Keratinocyte (primary cell): ENCODE results near the gene FNTB. TPM values are rescaled to one million over a fixed set of nuclear protein-coding genes. Genes with fewer than 3 reads are reported as not detected.

Source experiments
- DNase-seq: peaks from one replicate; pipeline ENCODE4 v3.0.0-alpha.2; 2011; ENCODE audit warnings: low read depth, missing footprints, low spot score
- FAIRE-seq: peaks from 2 replicates; lab custom pipeline; 2011; peaks lifted over from hg19 to GRCh38; lab: Jason Lieb, UNC
- H2AFZ ChIP-seq: 2 replicates; pipeline ENCODE4 v1.6.0; 2012; ENCODE audit warnings: low read length, control low read depth, inconsistent platforms; ENCODE audit not compliant: control insufficient read depth
- H3K27ac ChIP-seq: 2 replicates; pipeline ENCODE4 v1.5.1; 2011; ENCODE audit warnings: low read length; ENCODE audit not compliant: control insufficient read depth, insufficient read depth
- H3K27me3 ChIP-seq: 3 replicates; pipeline ENCODE4 v1.6.0; 2011; ENCODE audit warnings: low read length; ENCODE audit not compliant: control insufficient read depth, insufficient read depth; ENCODE audit errors: extremely low read depth
- H3K36me3 ChIP-seq, 2 experiments: 2 replicates in 1 of 2; 3 replicates in 1 of 2; pipeline ENCODE4 v1.5.1; 2011; ENCODE audit warnings: low read length in 2 of 2, mild to moderate bottlenecking in 1 of 2; ENCODE audit not compliant: control insufficient read depth in 2 of 2, insufficient read depth in 2 of 2; ENCODE audit errors: extremely low read depth in 1 of 2
- H3K4me1 ChIP-seq: 3 replicates; pipeline ENCODE4 v1.5.1; 2011; ENCODE audit warnings: low read length; ENCODE audit not compliant: control insufficient read depth, insufficient read depth; ENCODE audit errors: extremely low read depth
- H3K4me2 ChIP-seq: 3 replicates; pipeline ENCODE4 v1.6.0; 2011; ENCODE audit warnings: low read depth, low read length; ENCODE audit not compliant: control insufficient read depth, insufficient read depth; ENCODE audit errors: extremely low read depth
- H3K4me3 ChIP-seq, 3 experiments: fragments of 200-600 bp in 1 of 3; sonication (generic) in 1 of 3; 2 replicates in 2 of 3; 3 replicates in 1 of 3; pipeline ENCODE4 v1.5.1; 2011 to 2016; ENCODE audit warnings: low read length in 3 of 3, mild to moderate bottlenecking in 3 of 3, control low read depth in 2 of 3, inconsistent platforms in 1 of 3, low read depth in 1 of 3, mixed read lengths in 1 of 3, mixed run types in 1 of 3, moderate library complexity in 1 of 3; ENCODE audit not compliant: control insufficient read depth in 2 of 3, insufficient read depth in 2 of 3; ENCODE audit errors: extremely low read depth in 1 of 3
- H3K79me2 ChIP-seq: 2 replicates; pipeline ENCODE4 v1.6.0; 2012; ENCODE audit warnings: low read length; ENCODE audit not compliant: control insufficient read depth, insufficient read depth
- H3K9ac ChIP-seq: 3 replicates; pipeline ENCODE4 v1.6.0; 2011; ENCODE audit warnings: low read length; ENCODE audit not compliant: control insufficient read depth, insufficient read depth; ENCODE audit errors: extremely low read depth
- H3K9me1 ChIP-seq: 3 replicates; pipeline ENCODE4 v1.6.0; 2011; ENCODE audit warnings: low read length; ENCODE audit not compliant: control insufficient read depth, insufficient read depth; ENCODE audit errors: extremely low read depth
- H3K9me3 ChIP-seq: 2 replicates; pipeline ENCODE4 v1.5.1; 2012; ENCODE audit warnings: low read depth, low read length; ENCODE audit not compliant: control insufficient read depth
- H4K20me1 ChIP-seq: 3 replicates; pipeline ENCODE4 v1.6.0; 2011; ENCODE audit warnings: low read length; ENCODE audit not compliant: control insufficient read depth, insufficient read depth; ENCODE audit errors: extremely low read depth
- EZH2 ChIP-seq: IDR thresholded peaks from one replicate; pipeline ENCODE4 v1.6.1; 2012; ENCODE audit warnings: inconsistent platforms, mild to moderate bottlenecking, low read length, moderate library complexity
- dilution Hi-C: fragments of 300-500 bp; cut with MboI; formaldehyde crosslinking; loops from one replicate; pipeline ENCODE4 v1.7.0; 2020; ENCODE audit warnings: low sequenced_read_pairs; ENCODE audit not compliant: extremely low pct_ligation_motif_present
- polyA plus RNA-seq, 5 experiments: library from polyadenylated mRNA; depleted of rRNA in 3 of 5; stranded (reverse) in 3 of 5; stranded (forward) in 1 of 5; unstranded in 1 of 5; fragments of >200 nt; gene quantifications; 1 replicate in 1 of 5; 2 replicates in 3 of 5; 3 replicates in 1 of 5; pipeline versions ENCODE4 v1.2.1 to v1.2.3, GENCODE V29; 2011 to 2012; ENCODE audit warnings: missing spikeins in 2 of 5, low read depth in 1 of 5, low replicate concordance in 1 of 5
- TF ChIP-seq, protein P1 (sequence below), 3 experiments: IDR thresholded peaks in 1 of 3; conservative IDR thresholded peaks in 1 of 3; optimal IDR thresholded peaks in 1 of 3; 2 replicates in 2 of 3; 3 replicates in 1 of 3; pipeline versions ENCODE3 to v1.5.1; 2011; ENCODE audit warnings: low read length in 3 of 3, mild to moderate bottlenecking in 3 of 3, moderate library complexity in 2 of 3, control low read depth in 1 of 3, inconsistent platforms in 1 of 3; ENCODE audit not compliant: insufficient read depth in 2 of 3; ENCODE audit errors: extremely low read depth in 1 of 3

Gene FNTB
- polyA plus RNA-seq, 1 donor (not counting 4 experiments of a cell fraction or from before 2014, with no cell fraction given): 10.1 TPM

DNA sequence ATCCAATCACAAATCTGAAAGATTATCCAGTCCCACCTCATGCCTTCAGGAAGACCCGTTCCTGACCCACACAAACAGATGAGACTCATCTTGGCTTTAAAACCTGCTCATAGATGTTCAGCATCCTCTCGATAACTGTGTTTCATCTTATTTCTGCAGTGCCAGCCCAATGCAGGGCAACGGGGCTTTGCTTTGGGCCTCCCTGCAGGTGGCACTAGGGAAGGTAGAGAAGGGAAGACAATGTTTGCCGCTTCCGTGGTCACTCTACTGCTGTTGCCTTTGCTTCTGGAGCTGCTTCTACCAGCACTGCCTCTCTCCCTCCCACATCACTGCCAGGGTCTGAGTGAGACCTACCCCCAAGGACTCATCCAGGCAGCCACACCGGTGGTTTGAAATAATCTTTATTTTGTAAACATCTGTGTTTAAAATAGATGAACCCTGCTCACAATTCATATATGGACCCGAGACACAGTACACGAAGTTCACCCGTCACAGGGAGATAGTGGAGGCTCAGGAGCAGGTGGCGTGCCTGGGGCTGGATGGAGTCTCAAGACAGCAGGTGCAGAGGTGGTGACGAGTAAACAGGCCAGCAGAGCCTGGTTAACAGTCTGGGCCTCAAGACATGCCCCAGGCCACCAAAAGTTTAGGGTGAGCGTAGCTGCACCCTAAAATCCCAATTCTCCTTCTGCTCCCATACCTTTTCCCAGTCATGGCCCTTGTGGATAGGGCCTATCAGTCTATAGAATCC is 41.1 kb upstream of the FNTB start:
- Histone ChIP-seq H3K4me2 (no peak overlapping the region), H3K27me3 (no peaks in the 10 kb centered on the region), H3K27ac (no peak overlapping the region), H2AFZ (no peak overlapping the region), H3K79me2 (peaks cover 4% of the 10 kb centered on the region), H3K9me1 (no peaks in the 10 kb centered on the region), H3K9ac (no peak overlapping the region), H3K36me3 (peaks cover 0 to 7% of the 10 kb centered on the region in 2 experiments), H3K4me1 (peaks cover 16% of the 10 kb centered on the region), H4K20me1 (no peaks in the 10 kb centered on the region), H3K9me3 (no peaks in the 10 kb centered on the region), H3K4me3 (no peak overlapping the region)
- TF ChIP-seq, protein P1, sequence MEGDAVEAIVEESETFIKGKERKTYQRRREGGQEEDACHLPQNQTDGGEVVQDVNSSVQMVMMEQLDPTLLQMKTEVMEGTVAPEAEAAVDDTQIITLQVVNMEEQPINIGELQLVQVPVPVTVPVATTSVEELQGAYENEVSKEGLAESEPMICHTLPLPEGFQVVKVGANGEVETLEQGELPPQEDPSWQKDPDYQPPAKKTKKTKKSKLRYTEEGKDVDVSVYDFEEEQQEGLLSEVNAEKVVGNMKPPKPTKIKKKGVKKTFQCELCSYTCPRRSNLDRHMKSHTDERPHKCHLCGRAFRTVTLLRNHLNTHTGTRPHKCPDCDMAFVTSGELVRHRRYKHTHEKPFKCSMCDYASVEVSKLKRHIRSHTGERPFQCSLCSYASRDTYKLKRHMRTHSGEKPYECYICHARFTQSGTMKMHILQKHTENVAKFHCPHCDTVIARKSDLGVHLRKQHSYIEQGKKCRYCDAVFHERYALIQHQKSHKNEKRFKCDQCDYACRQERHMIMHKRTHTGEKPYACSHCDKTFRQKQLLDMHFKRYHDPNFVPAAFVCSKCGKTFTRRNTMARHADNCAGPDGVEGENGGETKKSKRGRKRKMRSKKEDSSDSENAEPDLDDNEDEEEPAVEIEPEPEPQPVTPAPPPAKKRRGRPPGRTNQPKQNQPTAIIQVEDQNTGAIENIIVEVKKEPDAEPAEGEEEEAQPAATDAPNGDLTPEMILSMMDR (optimal IDR thresholded peaks at IDR 0.05 in 1 of 3, IDR thresholded peaks at IDR 0.05 in 1 of 3, conservative IDR thresholded peaks at IDR 0.05 in 1 of 3; ENCODE audit: extremely low read depth in 1 of 3, insufficient read depth in 2 of 3, low read length in 3 of 3): no peak
- no peak for TF ChIP-seq EZH2
- DNase-seq: no peak
- dilution Hi-C loops: no loop called here
- no peak for FAIRE-seq

DNA sequence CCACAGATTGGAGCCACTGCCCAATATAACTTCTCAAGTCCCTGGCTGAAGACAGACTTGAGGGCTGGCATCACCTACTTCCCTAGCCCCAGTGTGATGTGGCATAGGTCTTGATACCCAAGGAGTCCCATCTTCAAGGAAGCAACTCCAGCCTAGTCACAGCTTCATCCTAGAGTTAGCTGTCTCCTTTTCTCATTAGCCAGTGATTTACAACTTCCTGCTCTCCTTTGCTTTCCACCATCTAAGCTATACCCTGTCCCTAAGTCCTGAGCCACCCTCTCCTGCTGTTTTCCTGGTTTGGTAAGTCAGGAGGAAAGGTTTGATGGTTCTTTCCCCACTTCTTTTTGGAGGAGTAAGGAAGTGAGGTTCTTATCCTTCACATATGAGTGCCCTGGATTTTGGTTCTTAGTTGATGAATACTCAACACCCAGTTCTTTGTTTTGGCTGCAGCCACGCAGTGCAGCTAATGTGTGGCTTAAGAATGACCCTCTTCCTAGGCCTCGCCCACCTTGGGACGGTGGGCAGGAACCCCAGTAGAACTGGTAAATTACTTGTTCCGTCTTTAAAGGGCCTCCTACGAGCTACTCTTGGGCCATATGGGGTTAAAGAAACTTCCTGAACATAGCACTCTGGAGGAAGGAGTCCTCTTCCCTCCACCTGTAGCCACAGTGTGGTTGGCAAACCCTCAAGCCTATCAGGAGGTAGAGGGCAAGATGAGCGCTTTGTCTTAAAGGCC is 40.2 kb upstream of the FNTB start:
- Histone ChIP-seq H3K27me3 (no peaks in the 10 kb centered on the region), H3K9me1 (no peaks in the 10 kb centered on the region), H4K20me1 (no peaks in the 10 kb centered on the region), H3K4me3 (no peak overlapping the region), H3K79me2 (peaks cover 4% of the 10 kb centered on the region), H3K27ac (no peak overlapping the region), H3K36me3 (peaks cover 0 to 7% of the 10 kb centered on the region in 2 experiments), H3K9me3 (no peaks in the 10 kb centered on the region), H2AFZ (no peak overlapping the region), H3K4me2 (no peak overlapping the region), H3K9ac (no peak overlapping the region), H3K4me1 (peaks cover 16% of the 10 kb centered on the region)
- FAIRE-seq (no peak), DNase-seq (no peak)
- dilution Hi-C loops: no loop called here
- TF ChIP-seq EZH2: no peak
- TF ChIP-seq, protein P1 (optimal IDR thresholded peaks at IDR 0.05 in 1 of 3, IDR thresholded peaks at IDR 0.05 in 1 of 3, conservative IDR thresholded peaks at IDR 0.05 in 1 of 3; ENCODE audit: extremely low read depth in 1 of 3, insufficient read depth in 2 of 3, low read length in 3 of 3): no peak
